ENCODE data around the gene FAR1. TPM values are rescaled to one million over a fixed set of nuclear protein-coding genes. Genes with fewer than 3 reads are reported as not detected.

FAR1 gene
- total RNA-seq, 4 donors from 2014 or later, result 51.3 to 142 (median 89.5) TPM

DNA sequence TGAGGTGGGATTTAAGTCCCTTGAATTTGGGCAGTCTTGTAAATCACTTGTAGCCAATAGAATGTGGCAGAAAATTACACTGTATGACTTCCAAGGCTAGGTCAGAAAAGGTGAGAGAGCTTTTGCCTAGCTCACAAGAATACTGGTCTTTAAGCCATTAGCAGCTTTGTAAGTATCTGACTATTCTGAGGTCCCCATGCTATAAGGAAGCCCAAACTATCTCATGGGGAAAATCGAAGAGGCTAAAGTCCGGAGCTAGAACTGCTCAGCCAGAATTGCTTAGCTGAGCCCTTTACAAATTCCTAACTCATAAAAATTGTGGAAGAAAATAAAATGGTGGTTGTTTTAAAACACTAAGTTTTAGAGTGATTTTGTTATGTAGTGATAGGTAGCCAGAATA is 13.0 kb downstream of the FAR1 start:
- peaks cover 0 to 53% (median 29%) of the 10 kb centered on the region in 4 donors for H3K4me1 ChIP-seq
- H3K9me3 ChIP-seq, result no peaks in the 10 kb centered on the region
- no peak for DNase-seq
- TF ChIP-seq POLR2AphosphoS5 (IDR thresholded peaks at IDR 0.05), result no peak
- no peak for TF ChIP-seq CTCF (IDR thresholded peaks at IDR 0.05)
- TF ChIP-seq EP300 (IDR thresholded peaks at IDR 0.05; ENCODE audit: low read depth), result no peak
- TF ChIP-seq POLR2A (IDR thresholded peaks at IDR 0.05), result no peak
- H3K4me3 ChIP-seq, result no peak overlapping the region
- intact Hi-C loops (cut with DNase I; ENCODE audit: low total_unique reads) (no loop called here), in situ Hi-C loops (cut with MboI; ENCODE audit: low pct_ligation_motif_present in 1 of 4, low pct_unique_long_range_greater_than_20kb in 1 of 4, low sequenced_read_pairs in 3 of 4) (no loop called here)
- peak overlapping the region in 3 of 4 donors; percentile 4 to 49 (median 38) for H3K27ac ChIP-seq
- no peaks in the 10 kb centered on the region for H3K27me3 ChIP-seq
- 77 to 83% methylated on average over 2 of the region's 2 CpGs for WGBS, 2 donors (ENCODE audit: low coverage in 1 of 2)
- no peaks in the 10 kb centered on the region for H3K36me3 ChIP-seq

DNA sequence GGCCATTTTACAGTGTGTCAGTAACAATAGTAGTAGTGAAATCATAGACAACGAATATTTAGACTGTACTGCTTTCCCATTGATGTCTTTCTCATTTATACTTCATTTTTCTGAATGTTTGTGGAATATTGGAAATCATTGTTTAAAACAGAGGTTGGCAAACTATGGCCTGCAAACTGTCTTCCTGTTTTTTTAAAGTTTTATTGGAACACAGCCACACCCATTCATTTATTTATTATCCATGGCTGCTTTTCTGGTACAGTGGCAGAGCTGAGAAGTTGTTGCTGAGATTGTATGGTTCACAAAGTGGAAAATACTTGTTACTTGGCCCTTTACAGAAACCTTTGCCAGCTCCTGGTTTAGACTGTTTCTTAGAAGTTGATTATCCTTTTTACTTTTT is 13.7 kb downstream of the FAR1 start:
- Histone ChIP-seq H3K27me3 (no peaks in the 10 kb centered on the region), H3K9me3 (no peaks in the 10 kb centered on the region), H3K36me3 (no peaks in the 10 kb centered on the region), H3K4me3 (no peak overlapping the region), H3K27ac (peak overlapping the region in 3 of 4 donors; percentile 4 to 32 (median 18)), H3K4me1 (peaks cover 0 to 46% (median 28%) of the 10 kb centered on the region in 4 donors)
- intact Hi-C loops (cut with DNase I; ENCODE audit: low total_unique reads), result no loop called here
- WGBS, 2 donors (ENCODE audit: low coverage in 1 of 2), result 59 to 69% methylated on average over 1 of the region's 1 CpG
- in situ Hi-C loops (cut with MboI; ENCODE audit: low pct_ligation_motif_present in 1 of 4, low pct_unique_long_range_greater_than_20kb in 1 of 4, low sequenced_read_pairs in 3 of 4), result no loop called here
- TF ChIP-seq POLR2A (IDR thresholded peaks at IDR 0.05) (no peak), POLR2AphosphoS5 (IDR thresholded peaks at IDR 0.05) (no peak), EP300 (IDR thresholded peaks at IDR 0.05; ENCODE audit: low read depth) (no peak)
- DNase-seq, result no peak

DNA sequence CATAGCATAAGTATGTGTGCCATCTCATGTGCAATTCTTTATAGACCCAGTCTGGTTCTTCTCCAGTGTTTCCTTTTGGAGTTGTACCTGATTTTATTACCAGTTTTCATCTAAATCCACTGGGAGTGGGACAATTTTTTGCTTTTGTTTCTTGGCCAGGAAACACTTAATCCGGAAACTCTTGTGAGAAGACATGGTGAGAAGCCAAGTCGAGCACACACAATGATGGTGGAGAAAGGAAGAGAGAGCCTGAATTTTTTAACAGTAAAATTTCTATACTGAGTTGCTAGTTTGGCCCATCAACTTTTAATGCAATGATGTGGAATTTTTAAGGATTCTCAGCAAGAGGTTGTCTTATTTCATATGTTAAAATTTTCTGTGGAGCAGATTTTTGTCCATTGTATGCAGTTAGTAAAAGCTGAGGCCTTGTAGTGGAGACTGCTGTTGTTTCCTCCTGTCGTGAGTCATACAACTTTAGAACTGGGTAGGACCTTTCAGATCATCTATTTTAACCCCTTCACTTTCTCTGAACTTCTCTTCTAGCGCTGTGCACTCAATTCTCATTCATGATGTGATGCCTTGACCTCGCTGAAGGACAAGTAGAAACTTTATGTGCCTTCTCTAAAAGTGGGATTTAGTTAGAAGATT is 17.1 kb downstream of the FAR1 start:
- TF ChIP-seq POLR2A (IDR thresholded peaks at IDR 0.05) (no peak), EP300 (IDR thresholded peaks at IDR 0.05; ENCODE audit: low read depth) (no peak), POLR2AphosphoS5 (IDR thresholded peaks at IDR 0.05) (no peak), CTCF (IDR thresholded peaks at IDR 0.05) (no peak)
- no peak for DNase-seq
- H3K4me1 ChIP-seq, result peaks cover 0 to 27% (median 17%) of the 10 kb centered on the region in 4 donors
- no peak overlapping the region for H3K27ac ChIP-seq
- in situ Hi-C loops (cut with MboI; ENCODE audit: low pct_ligation_motif_present in 1 of 4, low pct_unique_long_range_greater_than_20kb in 1 of 4, low sequenced_read_pairs in 3 of 4), result no loop called here
- H3K27me3 ChIP-seq, result no peaks in the 10 kb centered on the region
- H3K36me3 ChIP-seq, result no peaks in the 10 kb centered on the region
- WGBS, 2 donors (ENCODE audit: low coverage in 1 of 2), result 71 to 72% methylated on average over 5 of the region's 5 CpGs
- intact Hi-C loops (cut with DNase I; ENCODE audit: low total_unique reads), result no loop called here
- no peak overlapping the region for H3K4me3 ChIP-seq
- H3K9me3 ChIP-seq, result no peaks in the 10 kb centered on the region

- no peak for DNase-seq
- in situ Hi-C loops (cut with MboI; ENCODE audit: low pct_ligation_motif_present in 1 of 4, low pct_unique_long_range_greater_than_20kb in 1 of 4, low sequenced_read_pairs in 3 of 4), result no loop called here
- Histone ChIP-seq H3K4me3 (no peak overlapping the region), H3K36me3 (no peaks in the 10 kb centered on the region), H3K27ac (no peak overlapping the region), H3K4me1 (peaks cover 0 to 16% (median 10%) of the 10 kb centered on the region in 4 donors), H3K27me3 (no peaks in the 10 kb centered on the region), H3K9me3 (no peaks in the 10 kb centered on the region)
- TF ChIP-seq POLR2A (IDR thresholded peaks at IDR 0.05) (no peak), EP300 (IDR thresholded peaks at IDR 0.05; ENCODE audit: low read depth) (no peak), POLR2AphosphoS5 (IDR thresholded peaks at IDR 0.05) (no peak), CTCF (IDR thresholded peaks at IDR 0.05) (no peak)
- intact Hi-C loops (cut with DNase I; ENCODE audit: low total_unique reads), result no loop called here
- 75 to 100% methylated on average over 1 of the region's 1 CpG for WGBS, 2 donors (ENCODE audit: low coverage in 1 of 2)
Measured at GRCh38 chr11:13686776-13687175, 18.3 kb downstream of the FAR1 start.

Data from transverse colon (tissue), 4 donors.